ENCODE measurements around the gene KRTAP20-2.

- TF ChIP-seq CTCF (IDR thresholded peaks at IDR 0.05) (no peak), POLR2A (IDR thresholded peaks at IDR 0.05; ENCODE audit: low read depth) (no peak), POLR2AphosphoS5 (IDR thresholded peaks at IDR 0.05) (no peak), EP300 (IDR thresholded peaks at IDR 0.05) (no peak)
Observed at GRCh38 chr21:30615199-30615598, 19.8 kb upstream of the KRTAP20-2 start.
